OCI-LY7 (cell line): Measurements from ENCODE around the gene COL24A1. TPM values are rescaled to one million over a fixed set of nuclear protein-coding genes. Genes with fewer than 3 reads are reported as not detected.
A peak's percentile ranks its signal among the peaks of the same experiment; 100 is the strongest.

Experiments used
- BruUV-seq: library from RNA; stranded (reverse); fragments of 400-500 nt; replicated peaks from 2 replicates; lab custom pipeline; 2021; lab: Mats Ljungman, UMichigan
- CTCF ChIA-PET: fragments of 300-600 bp; sonication (Branson Sonifier 250); formaldehyde crosslinking; loops from one replicate; lab custom pipeline; 2022; ENCODE audit warnings: antibody characterized with exemption; ENCODE audit not compliant: unreplicated experiment; lab: Charles Lee
- POLR2A ChIA-PET: fragments of 300-600 bp; sonication (Branson Sonifier 250); formaldehyde crosslinking; loops from one replicate; lab custom pipeline; 2022; ENCODE audit warnings: antibody characterized with exemption; lab: Charles Lee
- DNase-seq: peaks from one replicate; pipeline ENCODE4 v3.0.0-alpha.2; 2015; ENCODE audit warnings: low spot score
- H2AFZ ChIP-seq: fragments of 200-600 bp; sonication (generic), shearing (Covaris generic); 2 replicates; pipeline ENCODE4 v1.6.1; 2014; ENCODE audit warnings: mild to moderate bottlenecking, antibody characterized with exemption, low read length, moderate library complexity
- H3K27ac ChIP-seq: fragments of 200-600 bp; sonication (generic); 2 replicates; pipeline ENCODE4 v1.5.1; 2014; ENCODE audit warnings: mixed run types, low read depth, mild to moderate bottlenecking, moderate library complexity, low read length, inconsistent platforms; ENCODE audit not compliant: poor library complexity, severe bottlenecking
- H3K36me3 ChIP-seq: fragments of 200-600 bp; sonication (generic); 2 replicates; pipeline ENCODE4 v1.6.1; 2014; ENCODE audit warnings: mild to moderate bottlenecking, antibody characterized with exemption, low read length, moderate library complexity, mixed read lengths; ENCODE audit not compliant: insufficient read depth
- H3K4me1 ChIP-seq: fragments of 200-600 bp; sonication (generic); 2 replicates; pipeline ENCODE4 v1.5.1; 2014; ENCODE audit warnings: mild to moderate bottlenecking, low read length; ENCODE audit not compliant: insufficient read depth, poor library complexity, severe bottlenecking
- H3K4me2 ChIP-seq: fragments of 200-600 bp; sonication (generic); 2 replicates; pipeline ENCODE4 v1.6.1; 2014; ENCODE audit warnings: mild to moderate bottlenecking, low read length
- H3K4me3 ChIP-seq: fragments of 200-600 bp; sonication (generic); 2 replicates; pipeline ENCODE4 v1.5.1; 2014; ENCODE audit warnings: mild to moderate bottlenecking, low read depth, low read length; ENCODE audit not compliant: poor library complexity, severe bottlenecking
- H3K79me2 ChIP-seq: fragments of 200-600 bp; sonication (generic); 2 replicates; pipeline ENCODE4 v1.6.1; 2016; ENCODE audit warnings: low read depth, mild to moderate bottlenecking, low read length, moderate library complexity, mixed read lengths; ENCODE audit not compliant: insufficient read depth
- H3K9me2 ChIP-seq: fragments of 200-600 bp; sonication (generic); 2 replicates; pipeline ENCODE4 v1.6.1; 2016; ENCODE audit warnings: mild to moderate bottlenecking, low read length, mixed read lengths; ENCODE audit not compliant: insufficient read depth
- H3K9me3 ChIP-seq: fragments of 200-600 bp; sonication (generic); 2 replicates; pipeline ENCODE4 v1.6.1; 2014; ENCODE audit warnings: mild to moderate bottlenecking, mixed run types, low read length, mixed read lengths
- H4K20me1 ChIP-seq: fragments of 200-600 bp; sonication (generic); 2 replicates; pipeline ENCODE4 v1.6.1; 2014; ENCODE audit warnings: mild to moderate bottlenecking, antibody characterized with exemption, low read length, moderate library complexity, mixed read lengths; ENCODE audit not compliant: insufficient read depth
- EZH2phosphoT487 ChIP-seq: fragments of 200-600 bp; sonication (generic); IDR thresholded peaks from 2 replicates; pipeline ENCODE4 v1.6.1; 2018; ENCODE audit warnings: low read depth, borderline replicate concordance, mild to moderate bottlenecking, mixed run types, antibody characterized with exemption, low read length, moderate library complexity, mixed read lengths
- intact Hi-C: fragments of 100-400 bp; cut with micrococcal nuclease; formaldehyde crosslinking; loops from one replicate; pipeline ENCODE4 v1.10.0; 2022; ENCODE audit not compliant: unreplicated experiment
- total RNA-seq, 2 experiments: library from RNA; depleted of rRNA in 1 of 2; stranded (reverse); fragments of >200 nt in 1 of 2; shearing (Covaris generic) in 1 of 2; gene quantifications; 2 replicates each; pipeline ENCODE4 v1.2.3, GENCODE V29; 2014 to 2022
- TF ChIP-seq, protein P1 (sequence below): fragments of 200-600 bp; sonication (generic); conservative IDR thresholded peaks from 2 replicates; pipeline ENCODE4 v1.5.1; 2014; ENCODE audit warnings: mild to moderate bottlenecking, antibody characterized with exemption, low read length, moderate library complexity, mixed read lengths

Gene COL24A1
- total RNA-seq, 2 experiments from 2014 or later = 0.06 to 0.23 TPM

DNA sequence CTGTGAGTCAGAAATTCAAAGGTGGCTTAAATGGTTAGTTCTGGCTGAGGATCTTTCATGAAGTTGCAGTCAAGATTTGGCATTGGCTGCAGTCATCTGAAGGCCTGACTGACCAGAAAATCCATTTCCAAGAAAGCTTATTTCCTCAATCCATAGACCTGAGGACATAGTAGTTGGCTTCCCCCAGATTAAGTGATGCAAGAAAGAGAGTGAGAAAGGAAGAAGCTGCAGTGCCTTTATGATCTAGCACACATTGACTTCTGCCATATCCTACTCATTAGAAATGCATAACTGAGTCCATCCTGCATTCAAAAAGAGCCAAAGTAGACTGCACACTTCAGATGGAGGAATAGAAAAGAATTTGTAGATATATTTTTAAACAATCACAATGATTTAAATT is 222.6 kb downstream of the COL24A1 start:
- Histone ChIP-seq H3K9me3 (no peaks in the 10 kb centered on the region), H3K9me2 (no peaks in the 10 kb centered on the region), H3K36me3 (no peaks in the 10 kb centered on the region), H2AFZ (no peak overlapping the region), H3K4me3 (no peak overlapping the region), H3K4me2 (no peak overlapping the region), H3K4me1 (no peaks in the 10 kb centered on the region), H3K27ac (no peak overlapping the region), H4K20me1 (no peaks in the 10 kb centered on the region), H3K79me2 (no peaks in the 10 kb centered on the region)
- DNase-seq = no peak
- CTCF ChIA-PET = no interaction called here
- TF ChIP-seq, protein P1, sequence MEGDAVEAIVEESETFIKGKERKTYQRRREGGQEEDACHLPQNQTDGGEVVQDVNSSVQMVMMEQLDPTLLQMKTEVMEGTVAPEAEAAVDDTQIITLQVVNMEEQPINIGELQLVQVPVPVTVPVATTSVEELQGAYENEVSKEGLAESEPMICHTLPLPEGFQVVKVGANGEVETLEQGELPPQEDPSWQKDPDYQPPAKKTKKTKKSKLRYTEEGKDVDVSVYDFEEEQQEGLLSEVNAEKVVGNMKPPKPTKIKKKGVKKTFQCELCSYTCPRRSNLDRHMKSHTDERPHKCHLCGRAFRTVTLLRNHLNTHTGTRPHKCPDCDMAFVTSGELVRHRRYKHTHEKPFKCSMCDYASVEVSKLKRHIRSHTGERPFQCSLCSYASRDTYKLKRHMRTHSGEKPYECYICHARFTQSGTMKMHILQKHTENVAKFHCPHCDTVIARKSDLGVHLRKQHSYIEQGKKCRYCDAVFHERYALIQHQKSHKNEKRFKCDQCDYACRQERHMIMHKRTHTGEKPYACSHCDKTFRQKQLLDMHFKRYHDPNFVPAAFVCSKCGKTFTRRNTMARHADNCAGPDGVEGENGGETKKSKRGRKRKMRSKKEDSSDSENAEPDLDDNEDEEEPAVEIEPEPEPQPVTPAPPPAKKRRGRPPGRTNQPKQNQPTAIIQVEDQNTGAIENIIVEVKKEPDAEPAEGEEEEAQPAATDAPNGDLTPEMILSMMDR = no peak
- TF ChIP-seq EZH2phosphoT487 = no peak
- intact Hi-C loops = no loop called here
- POLR2A ChIA-PET = no interaction called here
- BruUV-seq = no TSS peak

DNA sequence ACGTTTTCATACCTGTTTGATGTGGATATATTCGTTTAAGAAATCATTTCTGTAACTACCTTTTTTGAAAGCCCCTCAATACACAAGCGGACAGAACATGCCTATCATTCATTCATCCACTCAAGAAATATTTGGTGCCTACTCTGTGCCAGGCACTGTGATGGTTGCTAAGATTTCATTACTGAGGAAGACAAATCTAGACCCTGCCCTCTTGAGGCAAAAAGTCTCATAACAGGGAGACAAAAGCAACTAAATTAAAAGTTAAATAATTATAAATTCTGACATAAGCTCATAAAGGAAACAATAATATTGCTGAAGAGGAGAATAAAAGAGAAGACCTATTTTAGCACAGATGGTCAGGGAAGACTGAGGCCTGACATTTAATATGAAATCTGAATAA is 244.8 kb downstream of the COL24A1 start:
- TF ChIP-seq, protein P1 = peak; percentile 63
- no peak for TF ChIP-seq EZH2phosphoT487
- H3K36me3 ChIP-seq = no peaks in the 10 kb centered on the region
- no peak overlapping the region for H2AFZ ChIP-seq
- H3K9me2 ChIP-seq = no peaks in the 10 kb centered on the region
- H3K4me2 ChIP-seq = no peak overlapping the region
- ChIA-PET POLR2A (no interaction called here), CTCF (no interaction called here)
- DNase-seq = no peak
- BruUV-seq = no TSS peak
- no peaks in the 10 kb centered on the region for H4K20me1 ChIP-seq
- no peaks in the 10 kb centered on the region for H3K79me2 ChIP-seq
- no peaks in the 10 kb centered on the region for H3K9me3 ChIP-seq
- H3K4me1 ChIP-seq = no peaks in the 10 kb centered on the region
- no peak overlapping the region for H3K4me3 ChIP-seq
- no peak overlapping the region for H3K27ac ChIP-seq
- intact Hi-C loops = no loop called here

DNA sequence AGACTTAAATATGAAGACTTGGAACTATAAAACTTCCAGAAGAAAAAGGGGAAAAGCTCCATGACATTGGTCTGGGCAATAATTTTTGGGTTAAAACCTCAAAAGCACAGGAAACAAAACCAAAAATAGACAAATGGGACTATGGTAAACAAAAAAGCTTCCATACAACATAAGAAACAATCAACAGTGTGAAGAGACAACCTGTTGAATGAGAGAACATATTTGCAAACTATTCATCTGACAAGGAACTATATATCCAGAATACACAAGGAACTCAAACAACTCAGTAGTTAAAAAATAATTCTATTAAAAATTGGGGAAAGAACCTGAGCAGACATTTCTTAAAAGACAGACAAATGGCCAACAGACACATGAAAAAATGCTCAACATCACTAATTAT is 255.7 kb downstream of the COL24A1 start:
- Histone ChIP-seq H3K4me1 (no peaks in the 10 kb centered on the region), H3K27ac (no peak overlapping the region), H3K9me2 (no peaks in the 10 kb centered on the region), H4K20me1 (no peaks in the 10 kb centered on the region), H3K4me3 (no peak overlapping the region), H3K79me2 (no peaks in the 10 kb centered on the region), H2AFZ (no peak overlapping the region), H3K9me3 (no peaks in the 10 kb centered on the region), H3K4me2 (no peak overlapping the region), H3K36me3 (no peaks in the 10 kb centered on the region)
- DNase-seq = no peak
- no TSS peak for BruUV-seq
- intact Hi-C loops = loop anchor here (10.0 kb wide), 1 partner anchor 114 kb away; no protein-coding TSS in a partner anchor
- TF ChIP-seq EZH2phosphoT487 = no peak
- TF ChIP-seq, protein P1 = no peak
- ChIA-PET POLR2A (no interaction called here), CTCF (no interaction called here)
